IMR-90 (cell line): ENCODE data around the gene HENMT1. TPM values are rescaled to one million over a fixed set of nuclear protein-coding genes. Genes with fewer than 3 reads are reported as not detected.

Experiments
- ATAC-seq: fragments of 200-7000 bp; cut with Tn5 transposase; 2 replicates; pipeline ENCODE4 v1.9.1; 2020; ENCODE audit warnings: low read depth, mild to moderate bottlenecking, moderate library complexity
- BruUV-seq: library from RNA; stranded (reverse); fragments of 400-500 nt; replicated peaks from 2 replicates; lab custom pipeline; 2021; lab: Mats Ljungman, UMichigan
- CTCF ChIA-PET: fragments of 300-600 bp; formaldehyde crosslinking; extraction: SDS; loops from one replicate; lab custom pipeline; 2021; ENCODE audit warnings: antibody characterized with exemption; lab: Yijun Ruan, JAX
- POLR2A ChIA-PET: fragments of 300-600 bp; sonication (Branson Sonifier 250); formaldehyde crosslinking; loops from one replicate; lab custom pipeline; 2022; ENCODE audit warnings: antibody characterized with exemption; ENCODE audit not compliant: unreplicated experiment; lab: Charles Lee
- DNase-seq: peaks from one replicate; pipeline ENCODE4 v3.0.0; 2013
- H2AFZ ChIP-seq: replicated peaks from 2 replicates; pipeline ENCODE3; 2013; ENCODE audit warnings: low read length, mild to moderate bottlenecking; ENCODE audit not compliant: poor library complexity
- H2AK5ac ChIP-seq: 2 replicates; pipeline ENCODE4 v1.6.1; 2013; ENCODE audit warnings: low read depth, low read length, inconsistent platforms
- H2AK9ac ChIP-seq: replicated peaks from 2 replicates; pipeline ENCODE3; 2013; ENCODE audit warnings: mild to moderate bottlenecking, low read depth, low read length, moderate library complexity; ENCODE audit not compliant: poor library complexity
- H2BK120ac ChIP-seq: 2 replicates; pipeline ENCODE4 v1.6.1; 2013; ENCODE audit warnings: low read depth, low read length, inconsistent platforms
- H2BK15ac ChIP-seq: 3 replicates; pipeline ENCODE4 v1.6.1; 2013; ENCODE audit warnings: low read depth, low read length, inconsistent platforms
- H2BK20ac ChIP-seq: 2 replicates; pipeline ENCODE4 v1.6.1; 2013; ENCODE audit warnings: low read depth, mild to moderate bottlenecking, inconsistent platforms, low read length, moderate library complexity
- H2BK5ac ChIP-seq: 2 replicates; pipeline ENCODE4 v1.6.1; 2013; ENCODE audit warnings: mild to moderate bottlenecking, low read depth, low read length, inconsistent platforms; ENCODE audit not compliant: poor library complexity, severe bottlenecking
- H3K14ac ChIP-seq: replicated peaks from 2 replicates; pipeline ENCODE4 v1.6.1; 2013; ENCODE audit warnings: low read depth, low read length, inconsistent platforms
- H3K18ac ChIP-seq: 2 replicates; pipeline ENCODE4 v1.6.1; 2013; ENCODE audit warnings: low read depth, low read length, control low read depth
- H3K23ac ChIP-seq: 2 replicates; pipeline ENCODE4 v1.6.1; 2013; ENCODE audit warnings: low read depth, low read length, inconsistent platforms
- H3K27ac ChIP-seq: 2 replicates; pipeline ENCODE4 v1.5.1; 2013; ENCODE audit warnings: mild to moderate bottlenecking, control low read depth, low read length; ENCODE audit not compliant: insufficient read depth
- H3K27me3 ChIP-seq: 2 replicates; pipeline ENCODE4 v1.6.1; 2013; ENCODE audit warnings: low read length; ENCODE audit not compliant: control insufficient read depth, insufficient read depth
- H3K36me3 ChIP-seq: 2 replicates; pipeline ENCODE4 v1.6.1; 2013; ENCODE audit warnings: low read length, mixed read lengths; ENCODE audit not compliant: control insufficient read depth, insufficient read depth
- H3K4ac ChIP-seq: 2 replicates; pipeline ENCODE4 v1.6.1; 2013; ENCODE audit warnings: low read depth, low read length, inconsistent platforms
- H3K4me1 ChIP-seq: 2 replicates; pipeline ENCODE4 v1.6.1; 2013; ENCODE audit warnings: low read length, mixed read lengths; ENCODE audit not compliant: control insufficient read depth, insufficient read depth
- H3K4me2 ChIP-seq: 2 replicates; pipeline ENCODE4 v1.6.1; 2013; ENCODE audit warnings: low read depth, mild to moderate bottlenecking, control low read depth, low read length, moderate library complexity
- H3K4me3 ChIP-seq: 2 replicates; pipeline ENCODE4 v1.5.1; 2013; ENCODE audit warnings: low read depth, mild to moderate bottlenecking, control low read depth, low read length, moderate library complexity; ENCODE audit not compliant: insufficient read depth
- H3K56ac ChIP-seq: 2 replicates; pipeline ENCODE4 v1.6.1; 2013; ENCODE audit warnings: low read length, inconsistent platforms; ENCODE audit not compliant: insufficient read depth; ENCODE audit errors: extremely low read depth
- H3K79me1 ChIP-seq, 2 experiments: 2 replicates each; pipeline ENCODE4 v1.6.1; 2013; ENCODE audit warnings: low read length in 2 of 2, inconsistent platforms in 1 of 2, low read depth in 1 of 2
- H3K9ac ChIP-seq: 2 replicates; pipeline ENCODE4 v1.6.1; 2013; ENCODE audit warnings: low read depth, low read length, control low read depth
- H3K9me1 ChIP-seq: 2 replicates; pipeline ENCODE4 v1.6.1; 2013; ENCODE audit warnings: low read length, inconsistent platforms; ENCODE audit not compliant: insufficient read depth
- H3K9me3 ChIP-seq: 2 replicates; pipeline ENCODE4 v1.6.1; 2013; ENCODE audit warnings: low read length; ENCODE audit not compliant: control insufficient read depth, insufficient read depth
- H4K20me1 ChIP-seq: 2 replicates; pipeline ENCODE4 v1.6.1; 2013; ENCODE audit warnings: low read length, inconsistent platforms; ENCODE audit not compliant: insufficient read depth
- H4K5ac ChIP-seq: 2 replicates; pipeline ENCODE4 v1.6.1; 2013; ENCODE audit warnings: mild to moderate bottlenecking, low read depth, low read length, control low read depth
- H4K8ac ChIP-seq, 2 experiments: 2 replicates each; pipeline ENCODE4 v1.6.1; 2013; ENCODE audit warnings: low read depth in 2 of 2, low read length in 2 of 2, control low read depth in 1 of 2, inconsistent platforms in 1 of 2
- H4K91ac ChIP-seq: 2 replicates; pipeline ENCODE4 v1.6.1; 2013; ENCODE audit warnings: low read depth, low read length, inconsistent platforms; ENCODE audit not compliant: insufficient read depth
- MAFK ChIP-seq: IDR thresholded peaks from 2 replicates; pipeline ENCODE4 v1.6.1; 2012; ENCODE audit warnings: low read depth, low read length, improper control_type of control experiment
- SMC3 ChIP-seq: fragments of 150-350 bp; IDR thresholded peaks from 2 replicates; pipeline ENCODE4 v1.6.1; 2016; ENCODE audit warnings: low read depth, mild to moderate bottlenecking, antibody characterized with exemption, low read length, moderate library complexity
- WGBS, 2 experiments: methylation state at CpG; one replicate each; pipeline versions ENCODE4 v1.1.5 to v1.1.7; 2013; ENCODE audit warnings: missing lambda C conversion rate in 2 of 2; ENCODE audit not compliant: insufficient read length in 1 of 2; ENCODE audit errors: extremely low coverage in 2 of 2; 5-methylcytosine and 5-hydroxymethylcytosine counted together
- dilution Hi-C: fragments of 300-500 bp; cut with HindIII; formaldehyde crosslinking; loops from one replicate; pipeline ENCODE4 v1.14.3; 2018; ENCODE audit warnings: low sequenced_read_pairs; ENCODE audit not compliant: unreplicated experiment
- in situ Hi-C: fragments of 300-500 bp; cut with MboI; formaldehyde crosslinking; loops from 3 replicates; pipeline ENCODE4 v1.14.3; 2019; ENCODE audit warnings: low sequenced_read_pairs, inconsistent platforms, mixed read lengths
- intact Hi-C: fragments of 100-400 bp; cut with micrococcal nuclease; formaldehyde crosslinking; loops from 2 replicates; pipeline ENCODE4 v1.10.0; 2022
- polyA plus RNA-seq, 3 experiments: library from polyadenylated mRNA; depleted of rRNA; stranded (reverse); fragments of >200 nt; gene quantifications; 2 replicates each; pipeline ENCODE4 v1.2.3, GENCODE V29; 2012; ENCODE audit warnings: low replicate concordance in 1 of 3
- total RNA-seq: library from RNA; depleted of rRNA; stranded (reverse); fragments of >200 nt; gene quantifications from 2 replicates; pipeline ENCODE4 v1.2.3, GENCODE V29; 2012

The HENMT1 gene
- total and polyA plus RNA-seq, 2 of the 4 experiments (the other 2 are of a cell fraction), result 0.54 to 0.67 TPM

- no peaks in the 10 kb centered on the region for H3K9me1 ChIP-seq
- H3K4me3 ChIP-seq, result no peak overlapping the region
- H2BK120ac ChIP-seq, result no peak overlapping the region
- ChIA-PET CTCF (interaction anchor here (2.2 kb wide), 1 partner anchor 68 kb away, joined by 12 read pairs; the partner anchor contains the start of gene EEIG2), POLR2A (no interaction called here)
- no peak overlapping the region for H2AK5ac ChIP-seq
- H4K20me1 ChIP-seq, result no peaks in the 10 kb centered on the region
- H3K4me1 ChIP-seq, result no peaks in the 10 kb centered on the region
- no TSS peak for BruUV-seq
- no peak overlapping the region for H3K18ac ChIP-seq
- no peak overlapping the region for H3K4ac ChIP-seq
- H4K5ac ChIP-seq, result no peak overlapping the region
- H3K9ac ChIP-seq, result no peak overlapping the region
- H3K36me3 ChIP-seq, result peaks cover 1% of the 10 kb centered on the region; the same call in 1 of the 2 replicates
- WGBS, 2 experiments, result 100% methylated on average over 1 of the region's 2 CpGs; no CpG with 5 or more reads in 1 of the 2 experiments
- H3K56ac ChIP-seq, result no peak overlapping the region
- H2BK15ac ChIP-seq, result no peak overlapping the region
- H3K14ac ChIP-seq, result no peak overlapping the region
- no peak overlapping the region for H2BK20ac ChIP-seq
- H4K8ac ChIP-seq, result no peak overlapping the region
- H3K79me1 ChIP-seq, result no peaks in the 10 kb centered on the region
- no peak overlapping the region for H3K23ac ChIP-seq
- dilution Hi-C loops (no loop called here), in situ Hi-C loops (no loop called here), intact Hi-C loops (no loop called here)
- peak; percentile 56 for TF ChIP-seq MAFK
- no peak for TF ChIP-seq SMC3
- H3K4me2 ChIP-seq, result no peak overlapping the region
- no peak overlapping the region for H4K91ac ChIP-seq
- ATAC-seq, result no peak
- no peak overlapping the region for H2AK9ac ChIP-seq
- no peak for DNase-seq
- no peaks in the 10 kb centered on the region for H3K9me3 ChIP-seq
- no peak overlapping the region for H3K27ac ChIP-seq
- no peak overlapping the region for H2BK5ac ChIP-seq
- no peaks in the 10 kb centered on the region for H3K27me3 ChIP-seq
- no peak overlapping the region for H2AFZ ChIP-seq
These were observed 32.2 kb downstream of the HENMT1 start for GRCh38 chr1:108628665-108629064.
